HG02610 (cell line): ENCODE results near the gene REC8.

Experiments used
- ATAC-seq: cut with Tn5 transposase; IDR thresholded peaks from one replicate; pipeline ENCODE4 v1.9.1; 2021; ENCODE audit warnings: mild to moderate bottlenecking, moderate library complexity; ENCODE audit not compliant: unreplicated experiment

The REC8 gene

GRCh38 chr14:24224618-24225071 lies 52.8 kb downstream of the REC8 start:
- no peak for ATAC-seq

DNA sequence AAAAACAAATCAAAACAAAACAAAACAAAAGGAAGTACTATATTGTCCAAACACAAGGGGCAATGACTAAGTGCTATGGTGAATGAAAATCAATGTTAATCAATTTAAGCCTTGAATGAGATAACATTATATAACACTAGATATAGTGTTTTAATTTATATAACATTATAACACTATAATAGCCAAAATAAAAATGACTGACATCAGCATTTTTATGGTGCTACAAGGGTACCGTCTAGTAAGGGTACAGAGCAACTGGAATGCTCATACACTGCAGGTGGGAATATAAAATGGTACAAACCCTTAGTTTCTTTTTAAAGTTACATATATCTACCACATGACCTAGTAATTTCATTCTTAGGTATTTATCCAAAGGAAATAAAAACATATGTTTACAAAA lies 54.6 kb downstream of the REC8 start:
- no peak for ATAC-seq

- ATAC-seq: no peak
Measured at GRCh38 chr14:24228902-24229301, 57.0 kb downstream of the REC8 start.
